GM12872 (cell line): ENCODE data around the gene SLC19A2.

Source experiments
- CTCF ChIP-seq: IDR thresholded peaks from 3 replicates; pipeline ENCODE4 v1.5.1; 2011; ENCODE audit warnings: low read depth, mild to moderate bottlenecking, low read length, moderate library complexity; ENCODE audit not compliant: insufficient read depth

SLC19A2 gene

DNA sequence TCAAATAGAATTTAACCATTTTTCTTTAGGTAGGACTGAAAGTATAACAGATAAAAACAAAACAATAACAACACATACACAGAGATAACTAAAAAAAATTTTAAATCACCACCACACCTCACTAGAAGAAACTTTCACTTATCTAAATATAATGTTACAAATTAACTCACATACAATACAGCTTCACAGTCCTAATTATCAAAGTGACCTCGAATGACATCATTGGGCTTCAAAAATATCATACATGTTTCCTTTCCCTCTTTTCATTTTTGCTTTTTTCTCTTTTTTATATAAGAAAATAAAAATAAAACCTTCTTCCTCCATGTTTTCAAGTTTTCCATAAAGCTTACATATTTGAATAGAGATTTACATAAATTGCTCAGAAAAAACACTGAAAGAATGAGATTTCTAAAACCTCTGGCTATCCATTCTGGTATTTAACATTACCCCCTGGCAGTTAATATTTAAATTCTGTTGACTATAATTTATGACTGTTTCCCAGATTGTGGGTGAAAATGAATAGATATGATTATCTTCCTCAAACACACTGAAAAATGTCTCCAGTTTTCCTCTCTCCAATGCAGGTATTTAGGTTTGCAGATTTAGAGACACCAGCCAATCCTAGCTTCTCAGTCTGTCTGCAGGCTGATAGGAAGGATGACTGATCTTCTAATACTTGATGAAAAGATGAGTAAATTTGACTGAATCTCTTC is 40.5 kb upstream of the SLC19A2 start:
- TF ChIP-seq CTCF: no peak

DNA sequence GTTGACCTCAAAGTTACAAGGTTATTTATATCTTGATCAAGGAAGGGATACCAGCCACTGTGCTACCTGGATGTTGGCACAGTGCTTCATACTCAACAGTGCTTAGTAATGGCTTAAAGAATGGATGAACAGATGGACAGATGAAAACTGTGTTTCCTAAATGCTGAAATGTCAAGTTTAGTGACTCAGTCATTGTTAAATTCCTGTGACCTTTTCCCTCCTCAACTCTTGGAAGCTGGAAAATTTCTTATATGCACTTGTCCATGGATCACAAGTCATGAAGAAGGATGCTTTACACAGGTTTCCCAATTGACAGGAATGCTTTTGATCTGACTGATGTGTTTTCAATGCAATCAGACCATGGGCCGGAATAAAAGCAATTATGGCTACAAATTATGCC is 39.6 kb upstream of the SLC19A2 start:
- no peak for TF ChIP-seq CTCF

DNA sequence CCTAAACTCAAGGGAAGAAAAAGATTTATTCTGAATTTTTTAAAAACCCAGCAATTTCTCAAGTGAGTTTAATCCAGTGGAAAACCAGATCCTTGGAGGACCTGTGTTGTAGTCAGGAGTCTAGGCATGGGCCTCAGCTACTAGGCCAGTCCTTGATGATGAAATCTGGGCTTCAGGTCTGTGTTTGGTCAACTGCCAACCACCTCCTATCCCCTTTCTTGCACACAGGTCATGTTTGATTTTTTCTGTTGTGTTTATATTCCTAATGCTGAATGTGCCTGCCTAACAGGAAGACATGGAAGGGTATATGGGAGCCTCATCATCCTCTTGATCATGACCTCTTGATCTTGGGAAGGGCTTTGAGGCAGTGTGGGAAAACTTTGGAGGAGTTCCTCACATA is 38.2 kb upstream of the SLC19A2 start:
- TF ChIP-seq CTCF: no peak

- TF ChIP-seq CTCF: no peak
Measured at GRCh38 chr1:169521226-169521625, 35.5 kb upstream of the SLC19A2 start.

DNA sequence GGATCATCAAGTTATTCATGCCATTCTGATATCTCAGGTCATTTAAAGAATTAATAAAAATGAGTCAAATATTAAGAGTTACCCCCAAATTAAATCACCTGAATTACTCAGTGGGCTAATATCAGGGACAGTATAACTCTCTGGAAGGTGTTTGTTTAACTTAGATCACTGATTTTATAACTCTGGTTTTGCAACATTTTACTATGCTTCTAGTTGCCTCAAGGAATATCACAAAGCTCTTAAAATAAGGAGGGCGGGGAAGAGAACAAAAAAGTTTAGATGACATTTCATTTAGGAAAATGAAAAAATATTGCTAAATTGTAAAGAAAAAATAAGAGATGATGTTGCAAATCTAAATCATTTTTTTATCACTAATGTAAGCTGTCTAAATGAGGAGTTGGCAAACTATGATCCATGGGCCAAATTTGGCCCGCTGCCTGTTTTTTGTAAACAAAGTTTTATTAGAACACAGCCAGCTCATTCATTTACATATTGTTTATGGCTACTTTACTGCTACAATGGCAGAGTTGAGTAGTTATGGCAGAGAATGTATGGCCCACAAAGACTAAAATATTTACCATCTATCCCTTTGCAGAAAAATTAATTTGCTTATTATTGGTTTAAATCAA is 31.9 kb upstream of the SLC19A2 start:
- TF ChIP-seq CTCF: no peak

DNA sequence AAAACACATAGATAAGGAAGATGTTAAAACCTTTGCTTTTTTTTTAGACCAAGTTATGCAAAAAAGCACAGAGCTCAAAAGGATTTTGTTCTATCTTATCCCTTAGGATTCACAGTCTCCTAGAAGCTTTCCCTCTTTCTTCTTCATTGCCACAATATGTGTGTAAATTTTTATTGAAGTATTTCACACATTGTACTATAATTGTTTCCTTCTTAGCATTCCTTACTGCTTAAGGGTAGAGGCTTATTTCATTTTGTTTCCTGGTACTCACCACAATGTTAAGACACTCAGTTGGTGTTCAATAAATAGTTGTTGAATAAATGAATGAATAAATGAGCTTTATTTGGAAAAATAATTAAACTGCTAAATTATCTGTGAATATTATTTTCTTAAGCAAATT is 29.9 kb upstream of the SLC19A2 start:
- TF ChIP-seq CTCF: no peak

DNA sequence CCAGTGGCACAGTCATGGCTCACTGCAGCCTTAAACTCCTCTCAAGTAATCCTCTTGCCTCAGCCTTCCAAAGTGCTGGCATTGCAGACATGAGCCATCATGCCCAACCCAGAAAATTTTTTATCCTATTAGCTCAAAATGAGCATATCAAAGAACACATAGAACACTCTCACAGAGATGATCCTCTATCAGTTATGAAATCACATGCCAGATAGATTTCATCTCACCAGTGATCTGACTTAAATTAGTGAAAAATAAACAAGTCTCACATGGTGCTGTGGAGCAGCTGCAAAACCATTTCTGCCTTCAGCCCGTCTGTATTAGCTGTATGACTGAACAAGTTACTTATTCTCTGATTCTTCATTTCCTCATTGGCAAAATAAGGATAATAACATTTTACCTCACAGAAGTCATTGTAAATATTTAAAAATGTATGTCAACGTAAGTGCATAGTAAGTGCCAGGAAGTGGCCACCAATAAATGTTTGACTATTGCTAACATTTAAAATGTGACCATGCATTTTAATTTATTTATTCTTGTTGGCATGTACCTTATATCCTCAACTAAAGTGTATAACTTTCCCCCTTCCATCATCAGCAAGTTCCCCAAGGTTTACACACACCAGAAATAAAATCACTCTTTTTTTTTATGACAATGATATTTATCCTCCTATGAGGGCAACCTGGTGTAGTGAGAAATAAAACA is 29.0 kb upstream of the SLC19A2 start:
- no peak for TF ChIP-seq CTCF
